Neural progenitor cell (in vitro differentiated cells): ENCODE measurements around the gene PPAT.

Source experiments
- CTCF ChIP-seq: fragments of 200-600 bp; sonication (generic); IDR thresholded peaks from 2 replicates; pipeline ENCODE4 v1.5.1; 2017; ENCODE audit warnings: antibody characterized with exemption, mild to moderate bottlenecking
- EZH2 ChIP-seq: fragments of 200-600 bp; sonication (generic); IDR thresholded peaks from 2 replicates; pipeline ENCODE4 v1.6.1; 2017; ENCODE audit warnings: antibody characterized with exemption, mild to moderate bottlenecking, moderate library complexity

GRCh38 chr4:56386091-56386490 is 49.3 kb downstream of the PPAT start:
- no peak for TF ChIP-seq EZH2
- no peak for TF ChIP-seq CTCF
